Activated naive CD4-positive, alpha-beta T cell treated with anti-CD3 and anti-CD28 coated beads, Interleukin-2, amount 50 U/mL, for 72 hours (primary cell): ENCODE data around the gene INSM1. TPM values are rescaled to one million over a fixed set of nuclear protein-coding genes. Genes with fewer than 3 reads are reported as not detected.
"Not testable (repeated sequence)": the region's sequence is repeated elsewhere in the genome, so short reads cannot be mapped to it uniquely, and the experiment has no call there.

Experiments
- ATAC-seq, 2 donors: fragments of 150-1000 bp; cut with Tn5 transposase; 2 replicates each; pipeline ENCODE4 v1.10.0; 2021; ENCODE audit warnings: mild to moderate bottlenecking in 2 of 2, moderate library complexity in 2 of 2
- DNase-seq, 2 donors: peaks; one replicate each; pipeline ENCODE4 v3.0.0; 2021 to 2022; ENCODE audit warnings: low spot score in 2 of 2
- H3K27ac Mint-ChIP-seq, 2 donors: one replicate each; pipeline ENCODE4 v1.8.0; 2022; ENCODE audit warnings: mild to moderate bottlenecking in 2 of 2, mixed read lengths in 2 of 2
- H3K36me3 Mint-ChIP-seq, 2 donors: one replicate each; pipeline ENCODE4 v1.8.0; 2022; ENCODE audit warnings: mixed read lengths in 2 of 2
- H3K9me3 Mint-ChIP-seq, 2 donors: one replicate each; pipeline ENCODE4 v1.8.0; 2022; ENCODE audit warnings: mixed read lengths in 2 of 2
- total RNA-seq, 2 donors: library from RNA; stranded (reverse); gene quantifications; one replicate each; pipeline ENCODE4 v1.2.3, GENCODE V29; 2022

INSM1 gene
- total RNA-seq, 2 donors from 2014 or later = 0.41 to 7.0 TPM

DNA sequence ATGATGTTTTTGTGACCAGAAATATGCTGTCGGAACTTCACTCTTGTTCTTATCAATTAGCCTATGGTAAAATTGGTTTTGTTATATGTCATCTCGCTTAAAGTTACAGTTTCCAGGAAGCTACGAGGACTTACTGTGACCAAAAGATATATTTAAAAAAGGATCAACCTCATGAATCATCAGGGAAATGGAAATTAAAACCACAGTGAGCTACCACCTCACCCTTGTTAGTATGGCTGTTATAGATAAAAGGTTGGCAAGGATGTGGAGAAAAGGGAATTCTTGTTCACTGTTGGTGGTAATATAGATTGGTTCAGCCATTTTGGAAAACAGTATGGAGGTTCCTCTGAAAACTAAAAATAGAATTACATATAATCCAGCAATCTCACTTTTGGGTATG is 14.3 kb upstream of the INSM1 start:
- peak overlapping the region in 1 of 2 donors; percentile 72 for H3K27ac Mint-ChIP-seq
- DNase-seq = no peak
- peaks cover 4 to 16% of the 10 kb centered on the region in 2 donors for H3K9me3 Mint-ChIP-seq
- ATAC-seq = peak; percentile 30 to 70
- H3K36me3 Mint-ChIP-seq = peaks cover 0 to 7% of the 10 kb centered on the region in 2 donors

DNA sequence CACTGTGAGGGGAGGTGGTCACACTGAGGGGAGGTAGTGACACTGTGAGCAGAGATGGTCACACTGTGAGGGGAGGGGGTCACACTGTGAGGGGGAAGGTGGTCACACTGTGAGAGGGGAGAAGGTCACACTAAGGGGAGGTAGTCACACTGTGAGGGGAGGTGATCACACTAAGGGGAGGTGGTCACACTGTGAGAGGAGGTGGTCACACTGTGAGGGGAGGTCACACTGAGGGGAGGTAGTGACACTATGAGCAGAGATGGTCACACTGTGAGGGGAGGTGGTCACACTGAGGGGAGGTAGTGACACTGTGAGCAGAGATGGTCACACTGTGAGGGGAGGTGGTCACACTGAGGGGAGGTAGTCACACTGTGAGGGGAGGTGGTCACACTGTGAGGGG is 12.4 kb upstream of the INSM1 start:
- not testable (repeated sequence) for H3K27ac Mint-ChIP-seq, H3K36me3 Mint-ChIP-seq, DNase-seq, ATAC-seq
- H3K9me3 Mint-ChIP-seq = peaks cover 4 to 15% of the 10 kb centered on the region in 2 donors

DNA sequence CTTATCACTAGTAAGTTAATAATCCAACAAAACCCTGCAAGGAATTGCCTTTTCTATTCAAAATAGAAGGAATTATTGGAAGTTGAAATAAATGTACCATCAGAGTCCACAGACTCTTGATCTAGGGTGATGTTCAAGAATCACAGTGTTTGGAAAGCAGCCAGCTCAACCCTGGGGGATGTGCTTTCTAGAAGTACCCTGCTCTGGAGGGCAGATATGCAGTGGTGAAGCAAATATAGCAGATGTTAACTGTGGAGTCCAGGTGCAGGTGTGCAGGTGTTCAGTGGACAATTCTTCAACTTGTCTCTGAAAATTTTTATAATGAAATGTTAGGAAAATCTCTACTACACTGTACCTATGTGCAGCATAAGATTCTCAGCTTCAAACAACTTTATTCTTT is 9.1 kb upstream of the INSM1 start:
- no peak for ATAC-seq
- H3K27ac Mint-ChIP-seq = no peak overlapping the region

GRCh38 chr20:20359628-20360027 is 8.3 kb upstream of the INSM1 start:
- no peak overlapping the region for H3K27ac Mint-ChIP-seq
- ATAC-seq (peak in 1 of 2 donors; percentile 44), DNase-seq (no peak)
- H3K36me3 Mint-ChIP-seq = peaks cover 0 to 2% of the 10 kb centered on the region in 2 donors
- peaks cover under 1 to 3% of the 10 kb centered on the region in 2 donors for H3K9me3 Mint-ChIP-seq

More for the DNA sequence above, 9.1 kb upstream of the INSM1 start:
- DNase-seq = no peak
- Mint-ChIP-seq H3K36me3 (peaks cover 0 to 7% of the 10 kb centered on the region in 2 donors), H3K9me3 (peaks cover 4 to 6% of the 10 kb centered on the region in 2 donors)

DNA sequence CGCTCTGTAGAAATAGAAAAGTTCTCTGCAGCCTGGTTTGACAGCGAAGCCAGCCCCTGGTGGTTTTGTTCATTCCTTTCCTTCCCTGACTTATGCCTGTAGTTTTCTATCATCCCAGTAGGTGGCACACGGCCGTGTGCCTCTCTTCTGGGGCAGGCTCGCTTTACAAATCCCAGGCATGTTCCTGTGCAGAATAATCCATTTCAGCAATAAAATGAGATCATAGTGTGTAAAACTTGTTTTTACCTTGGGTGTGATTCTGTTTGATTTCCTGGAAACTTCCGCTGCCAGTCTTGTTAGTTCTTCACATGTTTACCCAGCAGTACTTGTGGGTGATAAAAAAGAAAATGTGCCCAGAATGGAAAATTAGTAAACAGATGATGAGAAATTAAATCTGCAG is 7.4 kb upstream of the INSM1 start:
- no peaks in the 10 kb centered on the region for H3K9me3 Mint-ChIP-seq
- no peaks in the 10 kb centered on the region for H3K36me3 Mint-ChIP-seq
- DNase-seq (peak in 1 of 2 donors; percentile 34), ATAC-seq (peak; percentile 75 to 76)
- peak overlapping the region in 1 of 2 donors; percentile 16 for H3K27ac Mint-ChIP-seq

- DNase-seq (no peak), ATAC-seq (no peak)
- Mint-ChIP-seq H3K9me3 (no peaks in the 10 kb centered on the region), H3K27ac (no peak overlapping the region), H3K36me3 (no peaks in the 10 kb centered on the region)
These were observed 5.0 kb upstream of the INSM1 start for GRCh38 chr20:20362774-20363433.

- H3K9me3 Mint-ChIP-seq = no peaks in the 10 kb centered on the region
- H3K27ac Mint-ChIP-seq = no peak overlapping the region
- DNase-seq (no peak), ATAC-seq (no peak)
- H3K36me3 Mint-ChIP-seq = no peaks in the 10 kb centered on the region
These were observed 4.5 kb upstream of the INSM1 start for GRCh38 chr20:20363434-20363798.

DNA sequence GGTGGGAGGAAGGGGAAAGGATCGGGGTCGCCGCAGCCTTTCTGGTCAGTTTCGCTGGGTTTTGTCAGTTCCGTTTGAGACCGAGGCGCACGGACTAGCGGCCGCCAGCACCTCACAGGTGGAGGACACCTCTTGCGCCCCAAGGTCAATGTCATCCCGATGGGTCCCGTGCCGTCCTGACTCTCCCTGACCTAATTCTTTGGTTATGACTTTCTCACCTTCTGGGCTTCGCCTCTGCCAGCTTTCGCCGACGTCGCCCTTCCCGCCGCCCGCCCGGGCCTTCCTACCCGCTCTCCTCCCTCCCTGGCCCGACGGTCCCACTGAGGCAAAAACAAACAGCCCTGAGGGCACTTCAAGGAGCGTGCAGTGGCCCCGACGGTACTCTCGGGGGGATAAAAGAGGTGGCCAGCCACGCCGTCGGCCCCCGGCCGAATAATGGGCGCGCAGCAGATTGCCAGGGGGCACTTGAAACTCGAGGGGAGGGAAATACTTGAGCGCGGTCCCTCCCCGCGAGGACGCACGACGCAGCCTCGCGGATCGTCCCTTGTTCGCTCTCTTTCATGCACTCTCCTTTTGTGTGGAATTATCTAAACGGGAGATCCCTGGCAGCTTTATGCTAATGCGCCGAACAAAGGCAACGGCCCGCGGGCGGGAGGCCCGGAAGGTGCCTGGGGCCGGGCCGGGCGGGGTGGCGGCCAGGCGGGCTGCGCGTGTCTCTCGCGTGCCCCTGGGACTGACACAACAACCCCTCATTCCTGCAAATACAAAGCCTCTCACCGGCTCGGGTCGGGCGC is 3.9 kb upstream of the INSM1 start:
- ATAC-seq = no peak
- Mint-ChIP-seq H3K9me3 (no peaks in the 10 kb centered on the region), H3K36me3 (no peaks in the 10 kb centered on the region), H3K27ac (peak overlapping the region in 1 of 2 donors; percentile 22)
- no peak for DNase-seq

DNA sequence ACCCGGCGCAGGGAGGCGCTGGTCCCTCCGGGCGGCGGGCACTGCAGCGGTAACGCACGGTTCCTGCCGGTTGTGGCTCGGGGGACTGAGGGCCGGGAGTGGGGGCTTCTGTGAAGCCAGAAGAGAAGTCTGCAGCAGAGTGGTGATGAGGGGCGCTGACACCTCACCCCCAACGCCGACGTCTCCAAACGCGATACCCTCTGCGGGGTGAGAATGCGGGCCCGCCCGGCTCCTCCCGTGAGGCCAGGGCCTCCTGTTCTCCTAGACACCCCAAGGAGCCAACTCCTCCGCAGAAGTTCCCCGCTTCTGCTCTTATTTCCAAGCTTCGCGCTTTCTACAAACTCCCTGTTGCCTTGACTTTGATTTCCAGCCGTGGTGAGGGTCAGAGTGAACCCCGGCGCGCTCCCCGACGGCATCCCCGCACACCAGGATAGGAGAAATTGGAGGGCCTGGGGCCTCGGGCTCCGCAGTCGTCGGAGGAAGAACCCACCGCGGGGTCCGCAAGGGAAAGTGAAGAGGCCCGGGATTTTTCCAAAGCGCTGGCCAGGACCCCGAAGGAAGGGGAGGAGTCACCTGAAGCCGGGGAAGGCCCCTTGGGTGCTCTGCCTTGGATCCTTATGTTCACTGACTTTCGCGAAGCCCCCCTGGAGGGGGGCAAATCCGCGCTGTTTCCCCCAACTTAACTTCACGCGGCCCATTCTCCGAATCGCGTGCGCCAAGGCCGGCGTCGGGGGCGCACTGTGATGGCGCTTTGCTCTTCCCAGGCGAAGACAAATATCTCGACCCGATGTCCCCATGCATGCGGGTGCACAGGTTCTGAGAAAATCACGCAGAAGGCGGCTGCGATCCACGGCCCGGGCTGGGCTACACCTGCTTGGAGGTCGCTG is 3.1 kb upstream of the INSM1 start:
- ATAC-seq (no peak), DNase-seq (peak in 1 of 2 donors; percentile 26)
- Mint-ChIP-seq H3K36me3 (peaks cover 0 to 2% of the 10 kb centered on the region in 2 donors), H3K9me3 (no peaks in the 10 kb centered on the region), H3K27ac (no peak overlapping the region)

- Mint-ChIP-seq H3K27ac (no peak overlapping the region), H3K36me3 (peaks cover 0 to 7% of the 10 kb centered on the region in 2 donors), H3K9me3 (no peaks in the 10 kb centered on the region)
- DNase-seq = no peak
- ATAC-seq = peak in 1 of 2 donors; percentile 32
These were observed 2.3 kb upstream of the INSM1 start for GRCh38 chr20:20365480-20366161.

DNA sequence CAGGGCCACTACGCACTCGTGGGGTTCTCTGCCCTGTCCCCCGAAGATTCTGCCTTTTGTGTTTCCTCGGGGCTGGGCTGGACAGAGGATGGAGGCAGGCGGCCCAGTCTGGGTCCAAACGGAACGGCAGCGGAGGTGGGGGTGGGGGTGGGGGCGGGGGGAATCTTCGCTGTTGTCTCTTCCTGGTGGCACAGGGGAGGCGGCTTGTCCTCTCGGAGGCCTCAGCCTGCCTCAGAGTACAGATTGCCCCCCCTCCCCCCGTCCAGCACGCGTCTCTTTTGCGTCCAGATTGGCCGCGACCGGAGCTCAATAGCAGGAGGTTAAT is 1.4 kb upstream of the INSM1 start:
- H3K9me3 Mint-ChIP-seq = no peaks in the 10 kb centered on the region
- peaks cover 0 to 13% of the 10 kb centered on the region in 2 donors for H3K36me3 Mint-ChIP-seq
- DNase-seq (no peak), ATAC-seq (no peak)
- no peak overlapping the region for H3K27ac Mint-ChIP-seq

- ATAC-seq = no peak
- Mint-ChIP-seq H3K36me3 (peaks cover 0 to 16% of the 10 kb centered on the region in 2 donors), H3K9me3 (no peaks in the 10 kb centered on the region)
These were observed 879 bp upstream of the INSM1 start for GRCh38 chr20:20366876-20367574.

DNA sequence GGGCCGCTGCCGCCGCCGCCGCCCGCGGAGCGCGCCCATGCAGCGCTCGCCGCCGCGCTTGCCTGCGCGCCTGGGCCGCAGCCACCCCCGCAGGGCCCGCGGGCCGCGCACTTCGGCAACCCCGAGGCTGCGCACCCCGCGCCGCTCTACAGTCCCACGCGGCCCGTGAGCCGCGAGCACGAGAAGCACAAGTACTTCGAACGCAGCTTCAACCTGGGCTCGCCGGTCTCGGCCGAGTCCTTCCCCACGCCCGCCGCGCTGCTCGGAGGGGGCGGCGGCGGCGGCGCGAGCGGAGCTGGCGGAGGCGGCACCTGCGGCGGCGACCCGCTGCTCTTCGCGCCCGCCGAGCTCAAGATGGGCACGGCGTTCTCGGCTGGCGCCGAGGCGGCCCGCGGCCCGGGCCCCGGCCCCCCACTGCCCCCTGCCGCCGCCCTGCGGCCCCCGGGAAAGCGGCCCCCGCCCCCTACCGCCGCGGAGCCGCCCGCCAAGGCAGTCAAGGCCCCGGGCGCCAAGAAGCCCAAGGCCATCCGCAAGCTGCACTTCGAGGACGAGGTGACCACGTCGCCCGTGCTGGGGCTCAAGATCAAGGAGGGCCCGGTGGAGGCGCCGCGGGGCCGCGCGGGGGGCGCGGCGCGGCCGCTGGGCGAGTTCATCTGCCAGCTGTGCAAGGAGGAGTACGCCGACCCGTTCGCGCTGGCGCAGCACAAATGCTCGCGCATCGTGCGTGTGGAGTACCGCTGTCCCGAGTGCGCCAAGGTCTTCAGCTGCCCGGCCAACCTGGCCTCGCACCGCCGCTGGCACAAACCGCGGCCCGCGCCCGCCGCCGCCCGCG is 730 bp downstream of the INSM1 start:
- H3K9me3 Mint-ChIP-seq = no peaks in the 10 kb centered on the region
- no peak overlapping the region for H3K27ac Mint-ChIP-seq
- peak; percentile 43 to 44 for ATAC-seq
- DNase-seq = peak in 1 of 2 donors; percentile 20
- peaks cover 0 to 20% of the 10 kb centered on the region in 2 donors for H3K36me3 Mint-ChIP-seq

More at GRCh38 chr20:20366876-20367574, 879 bp upstream of the INSM1 start:
- DNase-seq = no peak
- no peak overlapping the region for H3K27ac Mint-ChIP-seq

- ATAC-seq (peak; percentile 38 to 46), DNase-seq (peak in 1 of 2 donors; percentile 38)
- no peaks in the 10 kb centered on the region for H3K9me3 Mint-ChIP-seq
- H3K36me3 Mint-ChIP-seq = peaks cover 0 to 20% of the 10 kb centered on the region in 2 donors
- no peak overlapping the region for H3K27ac Mint-ChIP-seq
These were observed 1.6 kb downstream of the INSM1 start for GRCh38 chr20:20369250-20370093.
